A673 (cell line): ENCODE data around the gene CRADD. TPM values are rescaled to one million over a fixed set of nuclear protein-coding genes. Genes with fewer than 3 reads are reported as not detected.

Experiments used
- BruUV-seq: library from RNA; stranded (reverse); fragments of 400-500 nt; replicated peaks from 2 replicates; lab custom pipeline; 2021; lab: Mats Ljungman, UMichigan
- CTCF ChIA-PET: fragments of 300-600 bp; sonication (Branson Sonifier 250); formaldehyde crosslinking; loops from one replicate; lab custom pipeline; 2022; ENCODE audit warnings: antibody characterized with exemption; lab: Charles Lee
- POLR2A ChIA-PET: fragments of 300-600 bp; sonication (Branson Sonifier 250); formaldehyde crosslinking; loops from one replicate; lab custom pipeline; 2022; ENCODE audit warnings: antibody characterized with exemption; ENCODE audit not compliant: low non-redundant PET; lab: Charles Lee
- DNase-seq: peaks from one replicate; pipeline ENCODE4 v3.0.0-alpha.2; 2015; ENCODE audit warnings: low spot score
- H3K27ac ChIP-seq: fragments of 200-600 bp; sonication (generic); 2 replicates; pipeline ENCODE4 v1.5.1; 2016; ENCODE audit warnings: mixed run types, low read depth, mild to moderate bottlenecking, mixed read lengths, antibody characterized with exemption, low read length; ENCODE audit not compliant: poor library complexity, severe bottlenecking
- H3K27me3 ChIP-seq: fragments of 200-600 bp; sonication (generic); replicated peaks from 2 replicates; pipeline ENCODE4 v1.6.1; 2017; ENCODE audit warnings: mixed run types, low read depth, mild to moderate bottlenecking, mixed read lengths, antibody characterized with exemption, low read length; ENCODE audit not compliant: insufficient read depth, poor library complexity
- H3K36me3 ChIP-seq: fragments of 200-600 bp; sonication (generic); 2 replicates; pipeline ENCODE4 v1.6.1; 2016; ENCODE audit warnings: mixed run types, mild to moderate bottlenecking, mixed read lengths, antibody characterized with exemption, low read length; ENCODE audit not compliant: insufficient read depth, poor library complexity, severe bottlenecking
- H3K4me1 ChIP-seq: fragments of 200-600 bp; sonication (generic); 2 replicates; pipeline ENCODE4 v1.6.1; 2017; ENCODE audit warnings: mixed run types, mild to moderate bottlenecking, mixed read lengths, antibody characterized with exemption, low read length; ENCODE audit not compliant: insufficient read depth, poor library complexity, severe bottlenecking
- H3K4me3 ChIP-seq: fragments of 200-600 bp; sonication (generic); 2 replicates; pipeline ENCODE4 v1.5.1; 2016; ENCODE audit warnings: low read depth, mixed run types, mild to moderate bottlenecking, mixed read lengths, low read length; ENCODE audit not compliant: poor library complexity, severe bottlenecking
- H3K9me3 ChIP-seq: fragments of 200-600 bp; sonication (generic); 2 replicates; pipeline ENCODE4 v1.6.1; 2016; ENCODE audit warnings: mixed run types, low read depth, mild to moderate bottlenecking, mixed read lengths, antibody characterized with exemption, low read length; ENCODE audit not compliant: poor library complexity, severe bottlenecking
- CTCF ChIP-seq: fragments of 300-800, 200-600 bp; sonication (generic); conservative IDR thresholded peaks from 2 replicates; pipeline ENCODE4 v1.5.1; 2017; ENCODE audit warnings: low read depth, mild to moderate bottlenecking, antibody characterized with exemption, low read length, moderate library complexity, mixed read lengths
- EZH2 ChIP-seq: fragments of 200-600 bp; sonication (generic); IDR thresholded peaks from 2 replicates; pipeline ENCODE4 v1.6.1; 2017; ENCODE audit warnings: borderline replicate concordance, low read depth, mild to moderate bottlenecking, mixed read lengths, antibody characterized with exemption, low read length; ENCODE audit not compliant: poor library complexity, severe bottlenecking
- intact Hi-C: fragments of 100-400 bp; cut with micrococcal nuclease; formaldehyde crosslinking; loops from one replicate; pipeline ENCODE4 v1.10.0; 2022; ENCODE audit not compliant: unreplicated experiment
- total RNA-seq: library from RNA; stranded (reverse); gene quantifications from 2 replicates; pipeline ENCODE4 v1.2.3, GENCODE V29; 2021

Gene CRADD
- total RNA-seq, 1 experiment from 2014 or later: 9.1 TPM

DNA sequence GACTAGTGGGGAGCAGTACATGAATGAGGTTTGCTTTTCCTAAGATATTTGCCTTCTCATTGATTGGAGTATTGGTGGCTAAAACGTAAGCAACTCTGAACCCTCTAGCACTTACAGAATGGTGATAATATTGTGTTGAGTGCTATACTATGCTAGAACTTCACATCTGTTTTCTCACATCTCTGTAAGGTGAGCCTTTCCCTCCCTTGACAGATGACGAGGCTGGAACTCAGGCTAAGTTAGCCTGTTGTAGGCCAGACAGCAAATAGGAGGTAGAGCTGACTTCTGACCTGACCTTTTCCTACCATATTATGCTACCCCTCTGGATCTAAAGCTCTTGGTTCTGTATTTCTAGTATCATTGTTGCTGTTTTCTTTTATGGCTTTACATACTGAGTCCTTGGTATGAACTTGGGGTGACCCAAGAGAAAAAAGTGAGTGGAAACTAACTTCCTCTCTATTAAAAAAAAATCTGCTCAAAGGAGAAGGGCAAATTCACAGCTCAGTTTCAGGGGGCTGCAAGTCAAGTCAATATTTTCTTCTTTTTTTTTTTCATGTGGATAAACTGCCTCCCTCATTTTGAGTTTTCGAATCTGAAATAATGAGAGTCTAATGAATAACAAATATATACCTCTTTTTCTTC is 85.9 kb downstream of the CRADD start:
- BruUV-seq: no TSS peak
- Histone ChIP-seq H3K4me1 (peaks cover 24% of the 10 kb centered on the region), H3K27me3 (no peaks in the 10 kb centered on the region), H3K36me3 (no peaks in the 10 kb centered on the region), H3K27ac (no peak overlapping the region), H3K9me3 (no peaks in the 10 kb centered on the region), H3K4me3 (no peak overlapping the region)
- CTCF ChIA-PET: no interaction called here
- TF ChIP-seq CTCF (no peak), EZH2 (no peak)
- no peak for DNase-seq
- POLR2A ChIA-PET: no interaction called here
- intact Hi-C loops: loop anchor here (10.0 kb wide), 1 partner anchor 312 kb away; no protein-coding TSS in a partner anchor

DNA sequence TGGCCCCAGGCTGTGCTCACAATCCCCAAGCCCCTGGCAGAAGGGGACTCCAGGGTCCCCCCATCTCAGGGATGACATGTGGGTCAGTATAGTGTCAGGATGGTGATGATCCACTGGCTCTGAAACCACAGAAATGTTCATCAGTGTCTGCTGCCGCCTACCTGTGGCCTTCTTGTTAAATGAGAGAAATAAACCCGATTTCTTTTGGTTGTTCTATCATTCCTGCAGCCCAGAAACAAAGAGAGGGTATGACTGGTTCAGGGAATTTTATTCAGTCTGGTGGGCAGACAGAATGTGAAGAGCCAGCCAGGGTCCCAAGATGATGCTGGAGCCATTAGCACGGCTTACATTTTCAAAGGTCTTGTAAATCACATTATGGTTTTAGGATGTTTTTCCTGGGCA is 86.6 kb downstream of the CRADD start:
- no peak for DNase-seq
- no TSS peak for BruUV-seq
- no peaks in the 10 kb centered on the region for H3K27me3 ChIP-seq
- no peak overlapping the region for H3K27ac ChIP-seq
- ChIA-PET POLR2A (no interaction called here), CTCF (no interaction called here)
- H3K9me3 ChIP-seq: no peaks in the 10 kb centered on the region
- H3K4me3 ChIP-seq: no peak overlapping the region
- no peaks in the 10 kb centered on the region for H3K36me3 ChIP-seq
- intact Hi-C loops: loop anchor here (10.0 kb wide), 1 partner anchor 311 kb away; no protein-coding TSS in a partner anchor
- no peak for TF ChIP-seq CTCF
- TF ChIP-seq EZH2: no peak
- H3K4me1 ChIP-seq: peaks cover 25% of the 10 kb centered on the region

GRCh38 chr12:93766371-93766770 is 89.2 kb downstream of the CRADD start:
- Histone ChIP-seq H3K27me3 (no peaks in the 10 kb centered on the region), H3K36me3 (no peaks in the 10 kb centered on the region), H3K4me1 (peaks cover 19% of the 10 kb centered on the region), H3K9me3 (no peaks in the 10 kb centered on the region), H3K27ac (no peak overlapping the region), H3K4me3 (no peak overlapping the region)
- BruUV-seq: no TSS peak
- no peak for DNase-seq
- CTCF ChIA-PET: interaction anchor here (0.5 to 3.8 kb wide), 3 partner anchors 309 to 335 kb away, joined by 5 to 52 read pairs (median 16); no protein-coding TSS in a partner anchor
- intact Hi-C loops: loop anchor here (2.0 to 10.0 kb wide), 3 partner anchors 196 to 308 kb away; no protein-coding TSS in a partner anchor
- TF ChIP-seq EZH2: no peak
- no peak for TF ChIP-seq CTCF
- POLR2A ChIA-PET: interaction anchor here (0.6 kb wide), 1 partner anchor 325 kb away, joined by 4 read pairs; no protein-coding TSS in a partner anchor
